SU-DHL-6 (cell line): ENCODE measurements around the gene SH3RF1.

ENCODE experiments used
- H2AFZ ChIP-seq: fragments of 200-600 bp; sonication (generic); 2 replicates; pipeline ENCODE4 v1.6.1; 2014; ENCODE audit warnings: low read depth, mild to moderate bottlenecking, moderate library complexity, mixed read lengths, antibody characterized with exemption, low read length; ENCODE audit not compliant: severe bottlenecking
- H3F3A ChIP-seq: fragments of 200-600 bp; shearing (Covaris generic); 2 replicates; pipeline ENCODE4 v1.6.0; 2016; ENCODE audit warnings: antibody characterized with exemption, mild to moderate bottlenecking; ENCODE audit not compliant: insufficient read depth
- H3K27ac ChIP-seq: fragments of 200-600 bp; sonication (generic); 2 replicates; pipeline ENCODE4 v1.5.1; 2016; ENCODE audit warnings: low read depth, mild to moderate bottlenecking, low read length, moderate library complexity, mixed read lengths
- H3K27me3 ChIP-seq: fragments of 200-600 bp; sonication (generic), shearing (Covaris generic); 2 replicates; pipeline ENCODE4 v1.6.0; 2014; ENCODE audit warnings: mild to moderate bottlenecking, low read length
- H3K36me3 ChIP-seq: fragments of 200-600 bp; sonication (generic); 2 replicates; pipeline ENCODE4 v1.6.1; 2014; ENCODE audit warnings: mild to moderate bottlenecking, low read length, mixed read lengths
- H3K4me2 ChIP-seq: fragments of 300-600, 200-600 bp; shearing (Covaris generic), sonication (generic); 2 replicates; pipeline ENCODE4 v1.6.0; 2014; ENCODE audit warnings: low read length, low read depth, mild to moderate bottlenecking; ENCODE audit not compliant: poor library complexity, severe bottlenecking
- H3K4me3 ChIP-seq: fragments of 200-600 bp; sonication (generic); 2 replicates; pipeline ENCODE4 v1.5.1; 2014; ENCODE audit warnings: antibody characterized with exemption, low read length, mild to moderate bottlenecking, mixed read lengths; ENCODE audit not compliant: insufficient read depth, poor library complexity, severe bottlenecking
- H3K79me2 ChIP-seq: fragments of 200-600 bp; sonication (generic); 2 replicates; pipeline ENCODE4 v1.6.1; 2014; ENCODE audit warnings: mild to moderate bottlenecking, low read length, moderate library complexity; ENCODE audit not compliant: insufficient read depth
- H3K9ac ChIP-seq: fragments of 200-600 bp; sonication (generic); 2 replicates; pipeline ENCODE4 v1.7.0; 2014; ENCODE audit warnings: mild to moderate bottlenecking, low read length
- H3K9me2 ChIP-seq: fragments of 200-600 bp; sonication (generic); replicated peaks from 2 replicates; pipeline ENCODE4 v1.6.1; 2014; ENCODE audit warnings: low read length; ENCODE audit not compliant: insufficient read depth
- H3K9me3 ChIP-seq: fragments of 200-600 bp; sonication (generic); 2 replicates; pipeline ENCODE4 v1.6.1; 2014; ENCODE audit warnings: low read length, mixed read lengths; ENCODE audit not compliant: insufficient read depth
- H4K20me1 ChIP-seq: fragments of 200-600 bp; sonication (generic); 2 replicates; pipeline ENCODE4 v1.6.1; 2014; ENCODE audit warnings: low read depth, mild to moderate bottlenecking, antibody characterized with exemption, low read length, moderate library complexity, mixed read lengths
- CTCF ChIP-seq: fragments of 200-600 bp; sonication (generic); IDR thresholded peaks from one replicate; pipeline ENCODE4 v1.5.1; 2017; ENCODE audit warnings: antibody characterized with exemption, mild to moderate bottlenecking, low read length, moderate library complexity; ENCODE audit not compliant: insufficient read depth, poor library complexity, severe bottlenecking
- EZH2phosphoT487 ChIP-seq: fragments of 200-600 bp; sonication (generic), shearing (Covaris generic); conservative IDR thresholded peaks from 2 replicates; pipeline ENCODE4 v1.6.1; 2018; ENCODE audit warnings: mild to moderate bottlenecking, antibody characterized with exemption, low read length, moderate library complexity, mixed read lengths

SH3RF1 gene

GRCh38 chr4:169119536-169119935 lies 151.2 kb downstream of the SH3RF1 start:
- no peaks in the 10 kb centered on the region for H3F3A ChIP-seq
- no peaks in the 10 kb centered on the region for H3K9me3 ChIP-seq

GRCh38 chr4:169117591-169118081 lies 153.1 kb downstream of the SH3RF1 start:
- no peaks in the 10 kb centered on the region for H3K79me2 ChIP-seq
- H3K27ac ChIP-seq, result no peak overlapping the region
- H3F3A ChIP-seq, result no peaks in the 10 kb centered on the region
- no peaks in the 10 kb centered on the region for H3K9me3 ChIP-seq
- H3K4me2 ChIP-seq, result no peak overlapping the region
- no peaks in the 10 kb centered on the region for H3K36me3 ChIP-seq
- H4K20me1 ChIP-seq, result no peaks in the 10 kb centered on the region
- H3K27me3 ChIP-seq, result no peaks in the 10 kb centered on the region
- no peak for TF ChIP-seq EZH2phosphoT487
- TF ChIP-seq CTCF, result no peak
- no peak overlapping the region for H3K9ac ChIP-seq
- no peak overlapping the region for H2AFZ ChIP-seq
- H3K4me3 ChIP-seq, result no peak overlapping the region
- no peaks in the 10 kb centered on the region for H3K9me2 ChIP-seq

More at GRCh38 chr4:169119536-169119935, 151.2 kb downstream of the SH3RF1 start:
- Histone ChIP-seq H3K36me3 (no peaks in the 10 kb centered on the region), H3K4me3 (no peak overlapping the region), H3K79me2 (no peaks in the 10 kb centered on the region), H3K27ac (no peak overlapping the region), H3K27me3 (no peaks in the 10 kb centered on the region), H3K9me2 (no peaks in the 10 kb centered on the region), H3K4me2 (no peak overlapping the region), H4K20me1 (no peaks in the 10 kb centered on the region), H3K9ac (no peak overlapping the region), H2AFZ (no peak overlapping the region)
- no peak for TF ChIP-seq CTCF
- TF ChIP-seq EZH2phosphoT487, result no peak

- Histone ChIP-seq H3K79me2 (no peaks in the 10 kb centered on the region), H2AFZ (no peak overlapping the region), H3K9ac (no peak overlapping the region), H3K9me2 (no peaks in the 10 kb centered on the region), H3K36me3 (no peaks in the 10 kb centered on the region), H3K4me3 (no peak overlapping the region), H3K27me3 (no peaks in the 10 kb centered on the region), H4K20me1 (no peaks in the 10 kb centered on the region), H3F3A (no peaks in the 10 kb centered on the region), H3K9me3 (no peaks in the 10 kb centered on the region), H3K27ac (no peak overlapping the region), H3K4me2 (no peak overlapping the region)
- TF ChIP-seq EZH2phosphoT487 (no peak), CTCF (no peak)
Measured at GRCh38 chr4:169116270-169116901, 154.4 kb downstream of the SH3RF1 start.
